NCI-H1048 (cell line): Measurements from ENCODE around the gene VEZT.

Experiments used
- DNase-seq: peaks from one replicate; lab custom pipeline; 2025; lab: John Stamatoyannopoulos, UW

VEZT gene

DNA sequence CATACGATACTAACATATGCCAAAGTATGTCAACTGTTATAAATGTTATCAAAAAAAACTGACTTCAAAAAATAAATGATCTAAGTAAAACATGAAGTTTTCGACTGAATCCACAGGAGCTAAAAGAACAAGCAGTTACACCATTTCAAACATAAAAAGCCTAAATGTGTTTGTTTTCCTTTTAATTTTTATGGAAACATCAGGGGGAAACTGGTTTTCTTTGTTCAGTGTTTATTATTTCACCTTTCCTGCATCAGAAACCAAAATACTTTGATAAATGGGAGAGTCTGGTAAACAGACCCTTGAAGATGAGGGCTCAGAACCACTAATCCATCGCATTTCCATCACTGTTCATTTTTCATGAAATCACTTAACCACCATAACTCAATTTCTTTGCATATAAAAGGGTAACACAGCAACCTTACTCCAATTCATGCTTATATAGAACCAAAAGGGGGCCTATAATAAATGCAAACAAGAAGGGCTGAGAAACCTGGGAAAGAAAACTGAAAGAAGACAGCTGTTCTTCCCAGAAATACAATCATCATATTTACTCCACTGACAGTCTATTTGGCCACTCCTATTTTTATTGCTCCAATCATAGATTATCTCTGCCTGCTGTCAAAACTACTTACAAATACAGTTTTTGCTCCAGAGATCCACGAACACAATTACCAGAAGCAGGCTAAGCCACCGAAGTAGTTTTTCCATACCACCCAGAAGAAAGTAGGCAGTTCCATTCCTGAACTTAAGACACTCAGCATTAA, 17.3 kb upstream of the VEZT start:
- no peak for DNase-seq

DNA sequence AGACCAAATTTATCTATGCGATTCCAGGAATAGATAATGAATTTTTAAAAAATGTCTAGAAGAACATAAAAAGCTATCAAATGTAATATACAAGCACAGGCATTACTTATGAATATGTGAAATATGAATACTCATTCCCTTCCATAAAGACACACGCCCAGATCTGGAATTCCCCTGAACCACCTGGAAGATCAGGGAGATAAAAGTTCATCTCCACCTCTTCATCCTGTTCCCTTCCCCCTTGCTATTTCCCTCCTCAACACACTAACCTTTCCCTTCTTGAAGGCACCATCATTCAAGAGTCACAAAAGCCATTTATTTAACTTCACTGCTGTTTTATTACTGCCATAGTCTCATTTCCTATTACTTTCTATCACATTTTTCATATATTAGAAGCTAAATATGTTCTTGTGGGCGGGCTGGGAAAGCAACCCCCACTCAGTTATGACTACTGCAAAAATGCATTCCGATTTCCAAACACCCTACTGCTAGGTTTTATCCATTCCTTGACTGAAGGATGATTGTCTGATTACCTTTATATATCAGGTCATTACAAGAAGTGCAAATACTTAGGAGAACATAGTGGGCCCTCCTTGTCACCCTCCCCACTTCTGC, 16.4 kb upstream of the VEZT start:
- DNase-seq: no peak

GRCh38 chr12:95202691-95203486, 14.7 kb upstream of the VEZT start:
- DNase-seq: no peak

DNA sequence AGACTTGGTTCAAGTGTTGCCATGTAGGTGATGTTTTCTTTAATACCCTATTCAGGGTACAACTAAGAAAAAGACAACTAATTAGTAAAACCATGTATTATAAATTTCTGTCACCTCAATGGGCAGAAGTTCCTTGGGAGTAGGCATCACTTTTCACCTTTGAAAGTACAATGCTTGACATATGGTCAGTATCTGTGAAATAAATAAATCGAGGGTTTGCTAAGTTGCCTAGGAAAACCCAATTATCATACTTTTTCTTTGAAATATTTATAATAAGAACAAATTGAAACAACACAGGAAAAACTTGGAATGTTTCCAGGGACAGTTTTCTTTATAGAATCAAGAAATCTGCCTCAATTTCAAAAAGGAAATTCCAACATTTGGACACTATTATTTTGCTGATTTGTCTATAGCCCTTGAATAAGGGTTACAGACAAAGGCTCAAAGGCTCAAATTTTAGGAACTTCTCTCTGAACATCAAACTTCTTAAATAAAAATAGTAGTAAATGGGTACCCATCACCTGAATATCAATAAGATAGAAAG, 14.0 kb upstream of the VEZT start:
- DNase-seq: no peak

GRCh38 chr12:95204141-95204866, 13.3 kb upstream of the VEZT start:
- no peak for DNase-seq

- DNase-seq: no peak
Observed at GRCh38 chr12:95205016-95205624, 12.5 kb upstream of the VEZT start.

- no peak for DNase-seq
Observed at GRCh38 chr12:95205685-95206084, 11.9 kb upstream of the VEZT start.

GRCh38 chr12:95206916-95207315, 10.7 kb upstream of the VEZT start:
- no peak for DNase-seq

- no peak for DNase-seq
Observed at GRCh38 chr12:95207407-95207806, 10.2 kb upstream of the VEZT start.

DNA sequence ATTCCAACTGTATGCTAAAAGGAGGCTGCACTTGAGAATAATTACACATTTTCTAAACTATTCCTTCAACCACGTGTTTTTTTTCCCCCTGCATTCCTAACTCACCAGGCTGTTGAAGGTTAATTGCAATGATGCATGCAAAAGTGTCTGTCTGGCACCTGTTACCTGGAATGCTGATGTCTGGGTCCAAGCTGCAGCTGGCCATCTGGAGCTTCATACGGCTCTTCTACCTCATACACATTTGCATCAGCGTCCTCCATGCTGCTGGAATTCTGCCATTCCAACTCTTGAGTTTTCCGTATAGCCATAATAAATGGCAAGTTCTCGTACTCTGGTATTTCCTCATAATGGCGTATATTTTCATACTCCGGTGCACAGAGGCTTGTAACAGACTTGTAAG, 8.9 kb upstream of the VEZT start:
- DNase-seq: no peak

- DNase-seq: no peak
Observed at GRCh38 chr12:95212586-95212985, 5.0 kb upstream of the VEZT start.

DNA sequence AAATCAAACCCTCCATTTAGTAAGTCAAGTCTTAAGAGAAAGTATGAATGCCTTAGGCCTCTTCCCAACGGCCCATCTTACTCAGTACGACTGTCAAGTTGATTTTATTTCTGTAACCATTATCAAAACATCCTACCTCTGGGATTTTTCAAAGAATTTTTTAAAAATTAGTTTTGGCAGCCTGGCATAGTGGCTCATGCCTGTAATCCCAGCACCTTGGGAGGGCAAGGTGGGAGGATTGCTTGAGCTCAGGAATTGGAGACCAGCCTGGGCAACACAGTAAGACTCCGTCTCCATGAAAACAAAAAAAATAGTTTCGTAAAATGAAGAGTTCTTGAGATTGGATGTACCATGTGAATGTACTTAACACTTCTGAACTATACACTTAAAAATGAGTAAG, 4.5 kb upstream of the VEZT start:
- no peak for DNase-seq

DNA sequence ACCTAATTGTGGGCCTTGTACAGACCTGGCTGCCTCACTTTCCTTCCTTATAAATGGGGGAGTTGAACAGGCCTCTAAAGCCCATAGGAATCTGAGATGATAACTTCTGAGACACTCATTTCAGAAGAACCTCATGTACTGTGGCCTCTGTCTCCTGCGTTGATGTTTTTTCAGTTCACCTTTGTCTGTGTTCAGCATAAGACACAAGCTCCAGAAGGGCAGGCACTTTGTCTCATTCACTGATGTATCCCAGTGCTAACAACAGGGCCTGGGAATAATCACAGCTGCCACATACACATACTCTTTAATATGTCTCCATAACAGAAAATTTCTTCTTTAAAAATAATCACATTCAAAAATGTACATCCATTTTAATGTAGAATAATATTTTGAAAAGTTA, 3.7 kb upstream of the VEZT start:
- DNase-seq: no peak

DNA sequence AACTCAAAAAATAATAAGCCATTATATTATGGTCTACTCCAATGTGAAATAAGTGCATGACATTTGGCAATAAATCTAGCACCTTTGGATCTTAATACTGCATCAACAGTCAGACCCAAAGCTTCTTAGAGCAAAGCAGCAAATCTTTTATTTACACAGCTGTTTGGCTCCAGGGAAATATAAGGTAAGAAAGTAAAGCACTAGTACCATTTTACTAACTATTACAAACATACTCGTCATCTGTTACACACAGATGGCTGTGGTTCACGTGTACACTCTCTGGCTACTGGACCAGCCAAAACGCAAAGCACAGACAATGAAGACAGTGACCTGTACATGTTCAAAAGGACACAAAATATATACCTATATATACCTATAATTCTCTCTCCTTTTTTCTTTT, 3.1 kb upstream of the VEZT start:
- DNase-seq: no peak

DNA sequence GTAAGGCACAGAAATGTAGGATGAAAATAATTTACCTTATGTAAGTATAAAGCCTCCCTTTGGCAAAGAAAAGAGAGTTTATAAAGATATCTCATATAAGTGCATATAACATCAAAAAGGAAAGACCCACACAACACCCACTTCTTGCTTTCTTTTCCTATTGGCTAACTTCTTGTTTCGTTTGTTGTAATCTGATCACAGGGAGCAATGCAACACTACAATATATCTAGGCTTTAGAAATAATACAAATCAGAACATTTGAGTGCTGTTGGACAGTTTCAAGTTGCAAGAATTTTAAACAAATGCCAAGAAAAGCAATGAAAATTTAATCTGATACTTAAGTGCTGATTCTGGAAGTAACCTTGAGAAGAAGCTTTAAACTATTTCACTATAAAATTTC, 1.7 kb upstream of the VEZT start:
- DNase-seq: no peak

- no peak for DNase-seq
Observed at GRCh38 chr12:95216711-95217376, 763 bp upstream of the VEZT start.

DNA sequence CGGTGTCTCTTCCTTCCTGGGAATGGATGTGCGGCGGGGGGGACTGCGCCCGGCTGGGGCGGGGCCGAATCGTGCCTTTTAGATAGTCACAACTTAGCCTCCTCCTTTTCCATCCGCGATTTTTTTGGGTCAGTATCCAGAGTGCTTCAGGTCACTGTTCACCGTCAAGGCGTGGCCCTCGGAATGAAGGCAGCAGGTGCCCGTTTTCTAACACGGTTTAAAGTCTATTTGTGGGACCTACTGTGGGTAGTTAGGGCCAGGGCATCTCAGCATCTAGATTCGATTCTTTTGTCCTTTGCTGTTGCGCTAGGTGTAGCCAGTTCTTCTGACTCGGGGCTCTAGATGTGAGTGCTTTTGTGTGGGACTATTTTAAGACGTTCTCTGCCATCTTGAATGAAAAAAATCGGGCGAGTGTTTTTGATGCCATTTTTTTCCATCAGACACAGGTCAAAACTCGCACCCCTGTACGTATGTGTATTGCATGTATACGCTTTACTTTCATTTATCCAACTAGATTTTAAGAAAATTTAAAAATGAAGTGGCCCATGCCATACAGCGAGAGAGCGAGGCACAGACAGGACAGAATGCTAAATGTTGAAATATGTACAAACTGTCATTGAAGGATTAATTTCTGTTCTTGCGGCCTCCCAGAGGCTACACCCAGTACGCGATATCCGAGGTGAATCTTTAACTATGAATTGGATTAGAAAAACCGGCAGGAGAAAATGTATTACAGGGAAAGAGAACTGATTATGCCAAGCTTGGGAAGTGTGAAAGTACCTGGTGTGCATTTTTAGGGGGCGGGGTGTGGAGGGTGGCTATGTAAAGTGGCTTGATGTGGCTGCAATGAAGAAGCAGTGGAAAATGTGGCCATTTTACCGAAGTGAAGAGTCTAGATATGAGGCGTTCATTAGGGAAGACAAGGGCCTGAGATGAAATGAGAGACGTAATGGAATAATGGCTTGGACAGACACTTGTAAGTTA, 835 bp downstream of the VEZT start:
- no peak for DNase-seq

DNA sequence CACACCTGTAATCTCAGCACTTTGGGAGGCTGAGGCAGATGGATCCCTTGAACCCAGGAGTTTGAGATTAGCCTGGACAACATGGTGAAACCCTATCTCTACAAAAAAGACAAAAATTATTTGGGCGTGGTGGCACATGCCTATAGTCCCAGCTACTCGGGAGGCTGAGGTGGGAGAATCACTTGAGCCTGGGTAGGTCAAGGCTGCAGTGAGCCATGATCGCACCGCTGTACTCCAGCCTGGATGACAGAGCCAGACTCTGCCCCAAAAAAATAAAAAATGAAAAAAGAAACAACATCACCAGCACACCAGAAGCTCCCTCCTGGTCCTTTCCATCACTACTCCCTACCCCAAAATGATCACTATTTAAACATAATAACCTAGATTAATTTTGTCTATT, 2.6 kb downstream of the VEZT start:
- no peak for DNase-seq

GRCh38 chr12:95220726-95221125, 3.1 kb downstream of the VEZT start:
- DNase-seq: no peak
